Endothelial cell of umbilical vein (primary cell): ENCODE data around the gene ELMOD3. TPM values are rescaled to one million over a fixed set of nuclear protein-coding genes. Genes with fewer than 3 reads are reported as not detected.

Experiments
- BruUV-seq: library from RNA; stranded (reverse); fragments of 400-500 nt; replicated peaks from 2 replicates; lab custom pipeline; 2021; lab: Mats Ljungman, UMichigan
- CTCF ChIA-PET: fragments of 300-600, 350-600 bp; sonication (Branson Sonifier 250); formaldehyde crosslinking; loops from one replicate; lab custom pipeline; 2021; ENCODE audit warnings: antibody characterized with exemption, inconsistent platforms; lab: Charles Lee
- POLR2A ChIA-PET: fragments of 300-600, 350-600 bp; sonication (Branson Sonifier 250); formaldehyde crosslinking; loops from one replicate; lab custom pipeline; 2021; ENCODE audit warnings: antibody characterized with exemption, inconsistent platforms; lab: Charles Lee
- DNase-seq: peaks from one replicate; pipeline ENCODE4 v3.0.0-alpha.2; 2011; ENCODE audit warnings: low read depth, low spot score
- FAIRE-seq: peaks from 2 replicates; lab custom pipeline; 2011; peaks lifted over from hg19 to GRCh38; lab: Jason Lieb, UNC
- H2AFZ ChIP-seq: 2 replicates; pipeline ENCODE4 v1.6.0; 2012; ENCODE audit warnings: low read depth, low read length, control low read depth, inconsistent platforms
- H3K27ac ChIP-seq: 2 replicates; pipeline ENCODE4 v1.5.1; 2011; ENCODE audit warnings: low read depth, mild to moderate bottlenecking, control low read depth, low read length, moderate library complexity; ENCODE audit not compliant: insufficient read depth
- H3K27me3 ChIP-seq, 2 experiments: 2 replicates each; pipeline versions ENCODE4 v1.6.0 to v1.6.1; 2011; ENCODE audit warnings: low read length in 2 of 2, mixed read lengths in 1 of 2; ENCODE audit not compliant: control insufficient read depth in 2 of 2, insufficient read depth in 2 of 2
- H3K36me3 ChIP-seq, 2 experiments: 2 replicates in 1 of 2; 3 replicates in 1 of 2; pipeline ENCODE4 v1.5.1; 2011; ENCODE audit warnings: low read length in 2 of 2, mild to moderate bottlenecking in 1 of 2, moderate library complexity in 1 of 2; ENCODE audit not compliant: control insufficient read depth in 2 of 2, insufficient read depth in 2 of 2; ENCODE audit errors: extremely low read depth in 1 of 2
- H3K4me1 ChIP-seq: 3 replicates; pipeline ENCODE4 v1.5.1; 2011; ENCODE audit warnings: mild to moderate bottlenecking, low read length; ENCODE audit not compliant: control insufficient read depth, insufficient read depth; ENCODE audit errors: extremely low read depth
- H3K4me2 ChIP-seq: 2 replicates; pipeline ENCODE4 v1.6.1; 2011; ENCODE audit warnings: low read length, control low read depth, mixed read lengths; ENCODE audit not compliant: insufficient read depth
- H3K4me3 ChIP-seq, 3 experiments: fragments of 200-600 bp in 1 of 3; sonication (generic), shearing (Covaris generic) in 1 of 3; replicated peaks in 1 of 3; 2 replicates each; pipeline ENCODE4 v1.5.1; 2011 to 2016; ENCODE audit warnings: control low read depth in 3 of 3, low read length in 3 of 3, mild to moderate bottlenecking in 2 of 3, inconsistent platforms in 1 of 3, low read depth in 1 of 3, moderate library complexity in 1 of 3; ENCODE audit not compliant: insufficient read depth in 1 of 3
- H3K79me2 ChIP-seq: 2 replicates; pipeline ENCODE4 v1.6.0; 2012; ENCODE audit warnings: low read length, inconsistent platforms; ENCODE audit not compliant: control insufficient read depth, insufficient read depth
- H3K9ac ChIP-seq: replicated peaks from 2 replicates; pipeline ENCODE3; 2011; ENCODE audit warnings: low read length, control low read depth; ENCODE audit not compliant: insufficient read depth; ENCODE audit errors: extremely low read depth
- H3K9me1 ChIP-seq: replicated peaks from 3 replicates; pipeline ENCODE4 v1.6.0; 2011; ENCODE audit warnings: mild to moderate bottlenecking, low read length; ENCODE audit not compliant: control insufficient read depth, insufficient read depth; ENCODE audit errors: extremely low read depth
- H3K9me3 ChIP-seq: replicated peaks from 2 replicates; pipeline ENCODE4 v1.5.1; 2012; ENCODE audit warnings: low read length, inconsistent platforms; ENCODE audit not compliant: control insufficient read depth, insufficient read depth
- H4K20me1 ChIP-seq: replicated peaks from 2 replicates; pipeline ENCODE3; 2011; ENCODE audit warnings: mild to moderate bottlenecking, low read length; ENCODE audit not compliant: control insufficient read depth, insufficient read depth; ENCODE audit errors: extremely low read depth
- EZH2 ChIP-seq: IDR thresholded peaks from 2 replicates; pipeline ENCODE4 v1.6.1; 2012; ENCODE audit warnings: borderline replicate concordance, low read depth, mild to moderate bottlenecking, moderate library complexity, low read length, inconsistent platforms; ENCODE audit not compliant: severe bottlenecking
- FOS ChIP-seq: IDR thresholded peaks from 2 replicates; pipeline ENCODE4 v1.6.1; 2011; ENCODE audit warnings: mild to moderate bottlenecking, low read length, moderate library complexity, borderline replicate concordance; ENCODE audit not compliant: insufficient read depth
- GATA2 ChIP-seq: IDR thresholded peaks from 2 replicates; pipeline ENCODE4 v1.7.0; 2011; ENCODE audit warnings: low read depth, mild to moderate bottlenecking, moderate library complexity, mixed read lengths, low read length; ENCODE audit not compliant: insufficient read length, insufficient read depth
- JUN ChIP-seq: IDR thresholded peaks from 2 replicates; pipeline ENCODE4 v1.6.1; 2011; ENCODE audit warnings: borderline replicate concordance, low read depth; ENCODE audit not compliant: insufficient read length, insufficient read depth
- MAX ChIP-seq: IDR thresholded peaks from 2 replicates; pipeline ENCODE4 v1.6.1; 2011; ENCODE audit not compliant: insufficient read depth, insufficient read length
- MYC ChIP-seq: IDR thresholded peaks from one replicate; pipeline ENCODE4 v1.6.1; 2011; ENCODE audit warnings: mild to moderate bottlenecking, low read depth, low read length
- POLR2AphosphoS5 ChIP-seq: IDR thresholded peaks from 2 replicates; pipeline ENCODE4 v1.6.1; 2012; ENCODE audit warnings: low read depth, mild to moderate bottlenecking, control low read depth, low read length, moderate library complexity; ENCODE audit not compliant: insufficient read depth
- dilution Hi-C: fragments of 300-500 bp; cut with MboI; formaldehyde crosslinking; loops from one replicate; pipeline ENCODE4 v1.15.0; 2019; ENCODE audit warnings: low sequenced_read_pairs; ENCODE audit not compliant: extremely low pct_ligation_motif_present
- intact Hi-C: fragments of 100-400 bp; cut with micrococcal nuclease; formaldehyde crosslinking; loops from one replicate; pipeline ENCODE4 v1.10.0; 2022
- polyA plus RNA-seq, 4 experiments: library from polyadenylated mRNA; depleted of rRNA in 3 of 4; stranded (reverse) in 3 of 4; unstranded in 1 of 4; fragments of >200 nt; gene quantifications; 2 replicates each; pipeline versions ENCODE4 v1.2.1 to v1.2.3, GENCODE V29; 2011 to 2012; ENCODE audit warnings: missing spikeins in 1 of 4
- total RNA-seq: library from RNA; stranded (reverse); gene quantifications from 2 replicates; pipeline ENCODE4 v1.2.3, GENCODE V29; 2021
- TF ChIP-seq, protein P1 (sequence below), 2 donors: IDR thresholded peaks; 1 replicate in 1 of 2; 2 replicates in 1 of 2; pipeline ENCODE4 v1.5.1; 2011; ENCODE audit warnings: low read length in 2 of 2, mild to moderate bottlenecking in 2 of 2, moderate library complexity in 2 of 2, control low read depth in 1 of 2, inconsistent platforms in 1 of 2, low read depth in 1 of 2; ENCODE audit not compliant: insufficient read depth in 1 of 2; ENCODE audit errors: extremely low read depth in 1 of 2

Gene ELMOD3
- total and polyA plus RNA-seq, 2 donors (not counting 3 experiments of a cell fraction or from before 2014, with no cell fraction given), result 12.3 to 22.0 TPM

- Histone ChIP-seq H4K20me1 (no peaks in the 10 kb centered on the region), H3K4me3 (no peak overlapping the region), H3K4me1 (peaks cover 9% of the 10 kb centered on the region), H3K27ac (no peak overlapping the region), H2AFZ (no peak overlapping the region), H3K9ac (no peak overlapping the region), H3K79me2 (no peaks in the 10 kb centered on the region), H3K9me3 (no peaks in the 10 kb centered on the region), H3K9me1 (no peaks in the 10 kb centered on the region), H3K36me3 (peaks cover 0 to 10% of the 10 kb centered on the region in 2 experiments), H3K27me3 (no peaks in the 10 kb centered on the region), H3K4me2 (no peak overlapping the region)
- dilution Hi-C loops (no loop called here), intact Hi-C loops (no loop called here)
- ChIA-PET CTCF (interaction anchor here (0.6 to 1.0 kb wide), 2 partner anchors 12 to 295 kb away, joined by 3 to 5 read pairs; no protein-coding TSS in a partner anchor), POLR2A (no interaction called here)
- DNase-seq, result no peak
- BruUV-seq, result no TSS peak
- FAIRE-seq, result no peak
- no peak for TF ChIP-seq POLR2AphosphoS5
- TF ChIP-seq GATA2, result no peak
- TF ChIP-seq, protein P1, sequence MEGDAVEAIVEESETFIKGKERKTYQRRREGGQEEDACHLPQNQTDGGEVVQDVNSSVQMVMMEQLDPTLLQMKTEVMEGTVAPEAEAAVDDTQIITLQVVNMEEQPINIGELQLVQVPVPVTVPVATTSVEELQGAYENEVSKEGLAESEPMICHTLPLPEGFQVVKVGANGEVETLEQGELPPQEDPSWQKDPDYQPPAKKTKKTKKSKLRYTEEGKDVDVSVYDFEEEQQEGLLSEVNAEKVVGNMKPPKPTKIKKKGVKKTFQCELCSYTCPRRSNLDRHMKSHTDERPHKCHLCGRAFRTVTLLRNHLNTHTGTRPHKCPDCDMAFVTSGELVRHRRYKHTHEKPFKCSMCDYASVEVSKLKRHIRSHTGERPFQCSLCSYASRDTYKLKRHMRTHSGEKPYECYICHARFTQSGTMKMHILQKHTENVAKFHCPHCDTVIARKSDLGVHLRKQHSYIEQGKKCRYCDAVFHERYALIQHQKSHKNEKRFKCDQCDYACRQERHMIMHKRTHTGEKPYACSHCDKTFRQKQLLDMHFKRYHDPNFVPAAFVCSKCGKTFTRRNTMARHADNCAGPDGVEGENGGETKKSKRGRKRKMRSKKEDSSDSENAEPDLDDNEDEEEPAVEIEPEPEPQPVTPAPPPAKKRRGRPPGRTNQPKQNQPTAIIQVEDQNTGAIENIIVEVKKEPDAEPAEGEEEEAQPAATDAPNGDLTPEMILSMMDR (IDR thresholded peaks at IDR 0.05; ENCODE audit: extremely low read depth in 1 of 2, insufficient read depth in 1 of 2, low read depth in 1 of 2, low read length in 2 of 2), result no peak
- no peak for TF ChIP-seq MYC
- TF ChIP-seq MAX, result no peak
- TF ChIP-seq EZH2, result no peak
- no peak for TF ChIP-seq FOS
- no peak for TF ChIP-seq JUN
These were observed 42.2 kb upstream of the ELMOD3 start for GRCh38 chr2:85312404-85312803.
